GM19463 (cell line): ENCODE data around the gene MYRIP.

Experiments
- ATAC-seq: cut with Tn5 transposase; IDR thresholded peaks from one replicate; pipeline ENCODE4 v1.9.1; 2021; ENCODE audit warnings: mild to moderate bottlenecking, moderate library complexity; ENCODE audit not compliant: unreplicated experiment

MYRIP gene

DNA sequence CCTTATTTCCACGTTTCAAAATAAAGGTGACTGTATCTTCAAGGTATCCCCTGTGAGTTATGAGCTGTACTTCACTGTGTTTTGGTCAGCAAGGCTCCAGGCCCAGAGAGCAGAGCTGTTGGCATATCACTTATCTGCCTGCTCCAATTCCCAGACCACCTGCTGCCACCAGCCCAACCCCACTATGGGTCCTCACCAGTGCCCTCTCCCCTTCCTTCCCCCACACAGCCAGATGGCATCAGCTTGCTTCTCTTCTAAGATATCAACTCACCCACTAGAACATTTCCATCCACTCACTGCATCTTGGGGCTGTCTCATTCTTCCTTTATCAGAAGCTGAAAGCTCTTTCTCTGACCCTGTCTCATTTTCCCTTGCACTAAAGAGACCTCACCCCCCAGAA is 363.2 kb downstream of the MYRIP start:
- ATAC-seq = no peak

DNA sequence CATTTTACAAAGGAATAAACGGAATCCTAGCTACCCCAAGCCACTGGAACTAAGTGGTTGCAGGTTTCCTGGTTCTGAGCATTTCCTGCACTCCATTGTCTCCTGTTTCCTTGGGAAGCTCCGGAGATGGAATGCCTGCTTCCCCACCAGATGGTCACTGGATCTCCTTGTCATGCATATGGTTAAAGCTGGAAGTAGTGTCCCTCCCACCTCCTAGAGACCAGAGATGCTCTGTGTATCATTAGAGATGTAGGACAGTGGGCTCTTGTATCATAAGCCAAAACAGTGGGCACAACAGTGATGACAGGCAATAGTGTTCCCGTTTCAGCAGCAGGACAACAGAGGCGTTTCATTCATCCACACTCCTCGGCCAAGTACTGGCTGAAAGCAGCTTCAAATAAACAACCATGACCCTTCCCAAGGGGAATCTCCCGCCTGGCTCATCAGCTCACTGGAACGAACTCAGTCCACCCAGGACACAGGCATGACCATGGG is 363.9 kb downstream of the MYRIP start:
- ATAC-seq = no peak

DNA sequence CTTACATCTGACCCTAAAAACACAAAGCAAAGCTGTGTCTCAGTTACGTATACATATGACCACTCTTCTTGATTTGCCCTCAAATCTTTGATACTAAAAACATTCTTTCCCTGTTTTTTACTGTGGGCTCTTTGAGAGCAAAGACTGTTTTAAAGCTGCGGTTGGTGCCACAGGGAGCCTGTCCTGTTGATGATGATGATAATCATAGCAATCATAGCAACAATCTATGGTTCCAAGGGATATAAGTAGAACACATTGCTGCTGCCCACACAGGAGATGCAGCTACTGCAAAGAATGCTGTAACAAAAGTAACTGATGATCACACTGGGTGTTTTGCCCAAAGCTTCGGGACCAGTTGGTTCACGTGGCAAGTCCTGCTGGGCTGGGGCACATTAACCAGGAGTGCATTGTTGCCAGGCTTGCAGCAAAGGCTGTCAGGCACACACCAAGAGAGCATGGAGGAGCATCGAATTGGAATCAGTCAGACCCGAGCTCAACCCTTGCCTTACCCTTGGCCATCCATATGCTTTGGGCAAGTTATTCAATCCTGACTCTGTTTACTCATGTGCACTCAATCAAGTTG is 368.7 kb downstream of the MYRIP start:
- no peak for ATAC-seq

DNA sequence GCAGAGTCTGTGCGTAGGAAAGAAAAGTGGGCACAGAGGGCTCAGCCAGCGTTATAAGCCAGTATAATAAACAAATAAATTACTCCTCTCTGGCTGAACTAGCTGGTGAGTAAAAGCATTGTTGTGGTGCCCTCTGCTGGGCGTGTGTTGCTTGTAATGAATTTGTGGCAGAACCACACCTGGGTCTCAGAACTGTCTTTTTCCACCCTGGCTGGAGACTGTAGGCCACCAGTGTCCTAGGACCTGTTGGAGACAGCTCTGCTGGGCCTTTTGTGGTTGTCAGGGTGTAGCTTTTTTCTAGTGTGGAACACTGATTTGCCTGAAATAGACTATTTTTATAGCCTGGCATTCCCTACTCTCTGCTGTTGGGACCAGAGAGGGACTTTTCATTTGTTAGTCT is 369.6 kb downstream of the MYRIP start:
- peak; percentile 65 for ATAC-seq

DNA sequence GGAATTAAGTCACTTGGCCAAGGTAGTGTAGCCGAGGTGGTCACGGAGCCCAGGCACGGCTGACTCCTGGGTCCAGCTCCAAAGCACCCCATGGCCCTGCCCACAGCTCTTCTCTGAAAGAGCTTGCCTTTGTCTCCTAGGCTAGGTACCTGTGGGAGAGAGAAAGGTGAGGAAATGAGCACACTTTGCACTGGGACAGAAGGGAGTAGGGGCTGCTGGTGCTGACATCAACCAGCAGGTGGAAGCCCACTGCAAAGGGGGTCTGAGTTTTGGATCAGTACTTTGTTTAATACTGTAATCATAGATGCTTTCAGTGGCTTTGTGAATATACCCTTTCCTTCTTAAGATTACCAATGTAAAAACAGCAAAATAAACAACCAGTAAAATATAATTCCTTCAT is 371.8 kb downstream of the MYRIP start:
- no peak for ATAC-seq

DNA sequence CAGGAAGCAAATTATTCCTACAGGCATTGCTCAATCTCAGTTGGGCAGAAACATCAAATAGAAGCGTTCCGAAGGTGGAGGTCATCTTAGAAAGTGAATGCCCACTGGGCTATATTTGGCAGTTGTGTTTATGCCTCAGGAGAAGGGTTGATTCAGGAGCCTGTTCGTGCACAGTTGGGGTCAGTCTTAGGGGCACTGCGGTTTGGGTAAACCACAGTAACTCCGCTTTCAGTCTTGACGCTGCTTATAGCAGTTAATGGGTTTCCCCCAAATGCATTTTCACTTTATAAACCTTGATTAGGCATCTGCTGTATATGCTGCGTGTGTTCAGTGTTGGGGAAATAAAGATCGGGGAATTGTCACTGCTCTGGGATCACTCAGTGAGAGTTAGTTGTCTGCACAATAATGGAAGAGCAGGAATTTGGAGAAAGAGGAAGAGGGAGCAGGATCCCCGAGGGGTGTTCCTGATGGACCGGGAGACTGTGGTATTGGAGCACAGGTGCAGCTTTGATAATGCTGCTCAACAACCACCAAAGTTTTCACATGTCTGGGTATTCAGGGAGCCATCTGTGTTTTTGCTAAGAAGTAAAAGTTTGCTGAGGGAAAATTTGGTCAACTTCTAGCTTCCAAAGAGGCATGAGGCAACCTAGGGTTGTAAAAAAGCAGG is 375.8 kb downstream of the MYRIP start:
- ATAC-seq = peak; percentile 65

DNA sequence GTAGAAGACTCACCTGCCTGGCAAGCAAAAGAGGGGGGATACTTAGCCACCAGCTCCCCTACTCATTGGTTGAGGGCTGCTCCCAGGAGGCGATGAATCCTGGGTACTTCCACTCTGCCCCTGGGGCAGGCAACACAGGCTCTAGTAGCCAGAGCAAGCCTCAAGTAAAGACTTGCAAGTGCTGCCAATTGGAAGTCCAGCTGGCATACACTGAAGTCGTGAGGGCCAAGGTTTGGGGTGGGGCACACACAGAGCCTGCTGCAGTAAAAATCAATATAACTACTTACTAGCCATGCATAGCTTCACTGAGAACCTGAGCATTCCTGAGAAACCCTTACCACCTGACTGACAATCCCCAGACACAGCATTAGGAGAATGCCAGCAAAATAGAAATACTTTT is 377.1 kb downstream of the MYRIP start:
- no peak for ATAC-seq

DNA sequence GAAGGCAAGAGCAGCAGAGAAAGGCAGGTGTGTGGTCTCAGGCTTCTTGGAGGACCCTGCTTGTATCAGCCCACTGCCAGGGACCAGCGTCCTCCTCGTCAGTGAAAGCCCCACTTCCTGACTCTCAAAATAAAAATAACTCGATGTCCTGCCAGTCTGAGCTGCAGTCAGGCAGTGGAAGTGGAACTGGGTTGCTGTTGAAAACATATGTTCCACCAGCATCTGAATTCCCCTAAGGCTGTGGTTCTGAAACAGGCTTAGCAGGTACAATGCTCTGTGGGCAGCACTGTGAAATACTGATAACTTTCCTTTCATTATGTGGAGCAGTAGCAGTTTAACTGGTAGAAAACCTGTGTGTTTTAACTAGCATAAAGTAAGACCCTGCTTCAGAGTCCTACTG is 378.5 kb downstream of the MYRIP start:
- peak; percentile 72 for ATAC-seq

DNA sequence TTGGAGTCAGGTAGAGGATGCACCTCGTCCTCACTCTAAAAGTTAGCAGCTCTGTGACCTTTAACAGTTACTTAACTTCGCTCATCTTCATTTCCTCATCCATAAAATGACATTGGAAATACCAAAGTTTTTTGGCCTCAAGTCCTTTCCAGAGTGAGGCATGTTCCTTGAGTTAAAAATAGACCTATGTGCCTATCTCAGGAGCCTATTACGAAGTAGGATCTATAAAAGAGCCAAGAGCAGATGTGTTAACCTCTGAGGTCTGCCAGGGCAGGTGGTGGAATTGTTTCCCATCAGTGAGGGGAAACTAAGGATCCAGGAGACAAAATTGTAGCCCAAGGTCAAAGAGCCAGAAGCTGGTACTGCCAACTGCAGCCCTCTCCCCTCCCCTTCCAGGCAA is 379.7 kb downstream of the MYRIP start:
- no peak for ATAC-seq

DNA sequence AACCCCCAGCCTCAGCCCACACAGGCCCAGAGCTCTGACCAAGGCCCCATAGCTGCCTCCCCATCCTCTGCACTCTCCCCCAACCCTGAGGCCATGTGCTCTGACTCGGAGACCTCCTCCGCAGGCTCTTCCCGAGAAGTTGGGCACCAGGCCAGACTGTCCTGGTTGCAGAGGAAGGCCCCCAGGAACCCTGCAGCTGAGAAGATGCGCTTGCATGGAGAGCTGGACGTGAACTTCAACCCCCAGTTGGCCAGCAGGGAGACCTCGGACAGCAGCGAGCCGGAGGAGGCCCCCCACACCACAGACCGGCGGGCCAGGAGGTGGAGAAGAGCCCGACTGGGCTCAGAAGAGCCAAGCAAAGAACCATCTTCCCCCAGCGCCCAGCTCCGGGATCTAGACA is 380.6 kb downstream of the MYRIP start:
- ATAC-seq = no peak

DNA sequence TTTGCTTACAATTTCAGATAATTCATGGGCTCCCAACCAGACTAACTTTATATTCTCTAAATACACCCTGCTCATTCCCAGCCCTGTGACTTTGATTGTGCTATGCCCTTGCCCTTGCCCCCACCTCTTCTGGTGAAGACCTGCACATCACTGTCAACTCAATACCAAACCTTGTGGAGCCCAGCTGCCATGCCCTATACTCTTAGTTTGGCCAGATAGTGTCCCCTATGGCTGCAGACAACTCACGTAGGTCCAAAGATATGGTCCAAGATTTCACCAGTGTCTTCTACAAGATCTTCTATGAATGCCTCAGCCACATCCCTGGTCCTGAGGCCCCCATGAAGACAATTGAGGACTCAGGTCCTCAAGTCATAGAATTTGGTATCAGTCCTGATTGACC is 381.8 kb downstream of the MYRIP start:
- ATAC-seq = no peak

DNA sequence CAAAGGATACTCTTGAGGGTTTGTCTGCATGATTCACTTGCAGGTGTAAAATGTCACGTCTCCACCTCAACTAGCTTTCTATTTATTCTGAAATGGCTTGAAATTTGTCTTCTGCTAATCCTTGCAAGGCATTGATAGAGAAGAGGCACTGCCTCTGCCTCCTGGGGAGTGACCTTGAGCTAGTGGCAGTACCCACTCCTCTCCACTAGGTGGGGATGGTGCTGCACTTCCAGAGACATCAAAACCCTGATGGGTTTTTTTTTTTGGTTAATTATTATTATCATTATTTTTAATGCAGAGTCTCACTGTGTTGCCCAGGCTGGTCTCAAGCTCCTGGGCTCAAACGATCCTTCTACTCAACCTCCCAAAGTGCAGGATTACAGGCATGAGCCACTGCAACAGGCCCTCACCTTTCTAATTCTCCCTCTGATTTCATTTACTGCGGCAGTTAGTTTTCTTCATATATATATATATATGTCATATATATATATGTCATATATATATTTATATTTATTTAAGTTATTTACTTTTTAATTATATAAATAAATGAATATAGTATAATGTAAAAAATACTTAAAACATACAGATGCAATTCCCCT is 382.5 kb downstream of the MYRIP start:
- ATAC-seq = peak; percentile 42

DNA sequence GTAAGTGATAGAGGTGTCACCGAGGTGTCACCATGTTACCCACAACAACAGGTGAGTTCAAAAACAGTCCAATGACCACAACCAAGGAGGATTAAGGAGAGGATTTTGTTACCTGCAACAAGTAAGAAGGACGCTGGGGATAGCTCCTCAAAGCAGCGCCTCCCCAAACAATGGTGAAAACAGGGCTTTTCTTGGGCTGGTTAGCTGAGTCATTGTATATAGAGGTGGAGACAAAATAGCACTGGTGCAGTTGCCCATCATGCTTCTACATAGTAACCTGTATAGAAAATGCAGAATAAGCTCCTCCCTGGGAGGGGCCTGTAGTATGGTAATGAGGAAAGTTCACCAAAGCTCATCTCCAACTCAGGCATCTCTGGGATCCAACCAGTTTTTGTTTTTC is 383.2 kb downstream of the MYRIP start:
- ATAC-seq = no peak

DNA sequence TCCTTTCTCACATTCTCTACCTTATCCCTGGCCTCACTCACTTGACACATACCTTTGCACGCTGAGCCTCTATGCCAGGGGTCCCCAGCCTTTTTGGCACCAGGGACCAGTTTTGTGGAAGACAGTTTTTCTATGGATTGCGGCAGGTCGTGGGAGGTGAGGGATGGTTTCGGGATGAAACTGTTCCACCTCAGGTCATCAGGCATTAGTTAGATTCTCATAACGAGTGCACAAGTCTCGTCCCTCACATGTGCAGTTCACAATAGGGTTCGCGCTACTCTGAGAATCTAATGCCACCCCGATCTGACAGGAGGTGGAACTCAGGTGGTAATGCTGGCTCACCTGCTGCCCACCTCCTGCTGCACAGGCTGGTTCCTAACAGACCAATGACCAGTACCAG is 387.6 kb downstream of the MYRIP start:
- ATAC-seq = no peak

DNA sequence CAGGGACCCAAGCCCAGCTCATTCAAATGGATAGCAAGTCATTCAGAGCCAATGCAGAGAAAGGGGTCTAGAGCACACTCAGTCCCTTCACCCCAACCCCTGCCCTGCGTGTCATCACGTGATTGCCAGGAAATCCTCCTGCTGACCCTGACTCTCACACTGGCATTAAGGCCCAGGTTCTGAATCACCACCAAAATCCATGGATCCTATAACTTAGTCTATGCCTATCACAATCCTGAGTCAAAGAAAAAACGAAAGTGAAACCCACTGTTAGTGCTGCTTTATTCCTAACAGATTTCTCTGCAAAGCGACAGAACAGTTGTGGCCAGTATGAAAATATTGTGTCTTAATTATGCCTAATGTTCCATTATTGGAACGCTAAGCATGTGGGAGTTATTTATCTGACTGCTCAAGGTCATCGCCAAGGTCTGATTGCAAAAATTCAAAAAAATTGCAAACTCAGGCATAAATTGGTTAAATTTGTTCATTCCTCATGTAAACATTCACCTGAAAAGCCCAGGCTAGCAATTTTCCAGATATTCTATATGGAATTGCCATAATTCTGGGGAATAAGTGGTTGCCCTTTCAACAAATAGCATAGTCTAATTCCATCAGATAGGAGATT is 391.4 kb downstream of the MYRIP start:
- no peak for ATAC-seq

DNA sequence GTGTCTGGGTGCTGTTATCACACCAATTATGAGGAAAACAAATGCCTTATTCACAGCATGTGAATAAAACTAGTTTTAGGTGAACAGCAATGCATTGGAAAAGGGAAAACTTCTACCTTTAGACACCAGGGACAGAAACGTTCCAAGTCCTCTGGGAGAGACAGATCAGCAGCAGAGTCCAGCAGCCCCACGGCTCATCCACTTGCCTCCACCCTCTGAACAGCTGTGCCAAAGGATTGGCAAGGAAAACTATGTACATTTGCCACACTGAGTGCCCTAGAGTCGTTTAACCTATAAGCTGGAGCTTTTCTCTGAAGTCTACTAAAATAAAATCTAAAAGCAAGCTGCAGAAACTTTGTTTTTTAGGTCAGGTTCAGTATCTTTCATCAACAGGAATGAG is 392.4 kb downstream of the MYRIP start:
- ATAC-seq = no peak

DNA sequence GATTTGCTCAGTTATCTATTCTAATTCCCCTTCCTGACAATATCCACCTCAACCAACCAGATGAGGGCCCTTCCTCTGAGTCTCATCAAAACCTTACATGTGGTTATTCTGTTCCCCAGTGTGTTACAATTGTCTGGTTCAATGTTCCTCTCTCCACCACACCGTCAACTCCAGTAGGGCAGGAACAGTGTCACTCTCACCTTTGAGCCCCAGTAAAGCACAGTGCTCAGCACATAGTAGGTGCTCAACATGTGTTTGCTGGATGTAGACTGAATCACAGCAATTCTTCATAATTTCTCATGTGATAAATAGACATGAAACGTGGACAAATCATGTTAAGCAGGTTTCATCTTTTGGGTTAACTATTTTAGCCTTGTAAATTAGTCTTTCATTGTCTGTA is 397.1 kb downstream of the MYRIP start:
- ATAC-seq = no peak

DNA sequence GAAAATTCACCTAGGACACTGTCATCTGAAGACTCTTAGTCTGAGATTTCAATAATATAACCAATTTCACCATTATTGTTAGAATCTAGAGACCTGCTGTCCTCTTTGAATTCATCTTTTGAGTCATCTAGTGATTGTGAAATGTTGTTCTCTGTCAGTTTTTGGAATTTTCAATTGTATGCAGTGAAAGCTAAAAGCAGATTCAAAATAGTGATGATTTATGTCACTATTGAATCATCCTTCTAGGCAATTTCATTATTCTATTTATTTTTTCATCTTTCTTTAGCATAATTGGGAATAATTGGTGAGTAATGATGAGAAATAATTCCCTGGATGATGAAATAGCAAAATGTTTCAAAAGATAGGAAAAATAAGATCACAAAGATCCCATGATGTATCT is 398.4 kb downstream of the MYRIP start:
- no peak for ATAC-seq

DNA sequence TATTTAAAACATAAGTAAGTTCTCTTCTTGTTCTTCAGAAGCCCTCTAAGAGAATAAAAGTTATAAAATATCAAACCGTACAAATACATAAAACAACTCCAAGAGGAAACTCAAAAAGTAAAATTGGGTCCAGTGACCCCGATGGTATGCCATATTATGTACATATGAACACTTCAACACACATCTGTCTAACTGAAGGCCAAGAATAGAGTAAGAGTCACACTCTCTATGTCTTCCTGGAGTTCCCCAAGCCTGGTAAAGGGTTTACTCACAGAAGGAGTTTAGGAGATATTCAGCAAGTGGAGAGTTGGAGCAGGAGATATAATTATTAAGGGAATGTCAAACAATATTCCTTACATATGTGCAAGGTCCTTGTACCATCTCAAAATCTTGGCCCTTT is 398.8 kb downstream of the MYRIP start:
- no peak for ATAC-seq

DNA sequence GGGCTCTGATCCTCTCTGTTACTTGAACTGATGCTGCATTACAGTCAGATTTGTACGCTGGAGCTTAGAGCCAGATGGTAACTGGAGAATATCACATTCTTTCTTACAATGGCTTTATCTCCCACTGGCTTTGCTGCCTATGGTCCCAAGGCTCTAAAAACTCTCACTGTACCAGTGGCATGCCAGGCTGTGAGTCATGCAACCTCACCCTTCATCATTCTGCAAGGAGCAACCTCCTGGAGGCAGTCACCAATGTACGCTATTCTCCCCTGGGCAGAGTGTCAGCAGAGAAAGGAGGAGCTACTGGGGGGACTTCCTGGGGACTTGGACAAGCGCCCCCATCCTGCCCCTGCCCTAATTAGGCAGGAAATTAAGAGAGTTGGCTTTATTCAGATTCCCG is 402.2 kb downstream of the MYRIP start:
- no peak for ATAC-seq

DNA sequence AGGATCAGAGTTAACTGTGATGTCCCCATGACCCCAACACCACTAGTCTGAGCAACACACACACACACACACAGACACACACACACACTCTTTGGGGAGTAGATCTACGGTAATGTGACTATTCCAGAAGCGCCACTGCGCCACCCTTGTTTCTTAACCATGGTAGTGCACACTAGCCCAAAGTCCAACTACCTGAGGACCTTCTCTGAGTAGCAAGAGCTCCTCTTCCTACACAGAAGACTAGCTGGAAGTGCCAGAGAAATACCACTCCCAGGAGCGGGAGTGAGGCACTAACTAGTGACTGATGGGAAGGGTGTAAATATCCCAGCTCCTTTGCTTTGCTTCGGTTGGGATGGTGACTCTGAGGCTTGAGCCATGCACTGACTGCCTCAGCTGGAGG is 404.1 kb downstream of the MYRIP start:
- no peak for ATAC-seq

DNA sequence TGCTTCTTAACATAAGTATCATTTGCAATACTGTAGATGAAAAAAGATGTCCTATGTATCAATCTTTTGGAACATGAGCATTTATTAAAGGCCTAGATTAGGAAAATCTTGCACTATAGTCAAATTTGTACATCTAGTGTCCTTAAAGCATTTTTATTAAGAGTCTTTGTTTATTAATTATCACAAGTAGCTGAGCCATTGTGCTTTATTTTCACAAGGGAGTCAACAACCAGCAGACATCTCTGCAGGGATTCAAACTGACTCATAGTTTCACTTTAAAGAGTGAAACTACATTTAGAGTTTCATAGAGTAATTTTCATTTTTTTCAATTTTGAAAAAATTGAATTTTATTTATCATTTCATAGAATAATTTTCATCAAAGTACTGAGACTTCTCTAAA is 405.6 kb downstream of the MYRIP start:
- ATAC-seq = no peak
